Tibial nerve (tissue), 4 donors: Measurements from ENCODE around the gene TCHH. TPM values are rescaled to one million over a fixed set of nuclear protein-coding genes. Genes with fewer than 3 reads are reported as not detected.

Experiments
- DNase-seq, 2 donors: peaks; one replicate each; pipeline ENCODE4 v3.0.0-alpha.2; 2019; ENCODE audit warnings: low spot score in 2 of 2
- H3K27ac ChIP-seq, 4 donors: fragments of 200-600 bp; sonication (generic) in 3 of 4; one replicate each; pipeline ENCODE4 v1.5.1; 2017 to 2019; ENCODE audit warnings: mild to moderate bottlenecking in 1 of 4
- H3K27me3 ChIP-seq, 2 donors: fragments of 200-600 bp; sonication (generic) in 1 of 2; one replicate each; pipeline versions ENCODE4 v1.5.1 to v1.6.0; 2017 to 2019
- H3K36me3 ChIP-seq, 3 donors: fragments of 200-600 bp; sonication (generic); one replicate each; pipeline ENCODE4 v1.5.1; 2018 to 2019
- H3K4me1 ChIP-seq, 4 donors: fragments of 200-600 bp; sonication (generic) in 3 of 4; one replicate each; pipeline ENCODE4 v1.5.1; 2017 to 2019
- H3K4me3 ChIP-seq, 4 donors: fragments of 200-600 bp; sonication (generic) in 3 of 4; one replicate each; pipeline ENCODE4 v1.5.1; 2017 to 2019; ENCODE audit warnings: mild to moderate bottlenecking in 1 of 4, moderate library complexity in 1 of 4
- H3K9me3 ChIP-seq, 4 donors: fragments of 200-600 bp; sonication (generic) in 3 of 4; one replicate each; pipeline ENCODE4 v1.5.1; 2017 to 2019
- CTCF ChIP-seq, 5 experiments: fragments of 200-600 bp in 3 of 5; fragments of 450-650 bp in 2 of 5; sonication (generic) in 3 of 5; IDR thresholded peaks; one replicate each; pipeline ENCODE4 v1.5.1; 2016 to 2019; ENCODE audit warnings: antibody characterized with exemption in 5 of 5, mild to moderate bottlenecking in 3 of 5, moderate library complexity in 2 of 5
- EP300 ChIP-seq, 2 donors: sonication (generic); formaldehyde crosslinking; IDR thresholded peaks; one replicate each; pipeline ENCODE4 v1.6.1; 2017; ENCODE audit warnings: antibody characterized with exemption in 2 of 2, mild to moderate bottlenecking in 1 of 2
- POLR2A ChIP-seq, 2 donors: fragments of 450-650 bp; IDR thresholded peaks; one replicate each; pipeline ENCODE4 v1.6.1; 2017; ENCODE audit warnings: antibody characterized with exemption in 2 of 2, mild to moderate bottlenecking in 2 of 2, moderate library complexity in 2 of 2
- WGBS, 2 donors: methylation state at CpG; one replicate each; pipeline ENCODE4 v1.1.5; 2018; 5-methylcytosine and 5-hydroxymethylcytosine counted together
- total RNA-seq, 4 donors: library from RNA; depleted of rRNA; stranded (reverse); fragments of >200 nt; gene quantifications; one replicate each; pipeline ENCODE4 v1.1.0, GENCODE V29; 2016

The TCHH gene
- total RNA-seq, 4 donors from 2014 or later, result under 0.01 to 0.60 (median 0.22) TPM; not detected in 1

DNA sequence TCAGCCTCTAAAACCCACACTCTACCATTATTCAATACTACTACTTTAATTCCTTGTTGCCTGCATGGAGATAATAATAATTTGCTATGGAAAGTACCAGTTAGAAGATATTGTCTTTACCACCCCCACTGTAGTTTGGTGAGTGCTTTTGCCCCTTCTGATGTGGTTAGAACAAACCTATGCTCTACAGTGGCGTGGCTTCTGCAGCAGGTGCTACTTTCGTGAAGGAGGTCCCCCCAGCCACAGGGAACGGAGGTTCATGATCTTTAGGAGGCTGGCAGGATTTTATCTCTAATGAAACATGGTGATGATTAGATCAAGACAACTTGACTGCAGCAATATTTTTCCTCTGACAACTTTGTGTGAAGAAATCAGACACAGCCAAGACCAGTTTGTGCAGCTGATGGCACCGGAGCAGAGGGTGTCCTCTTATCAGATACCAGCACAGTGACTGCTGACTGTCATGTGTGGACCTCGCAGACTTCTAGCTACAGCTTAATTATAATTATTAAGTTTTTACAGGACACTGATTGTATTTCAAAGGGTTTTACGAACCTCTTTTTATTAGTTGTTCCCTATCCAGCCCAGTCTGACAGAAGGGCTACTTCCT, 10.7 kb upstream of the TCHH start:
- Histone ChIP-seq H3K9me3 (no peaks in the 10 kb centered on the region), H3K4me1 (no peaks in the 10 kb centered on the region), H3K4me3 (no peak overlapping the region), H3K27ac (no peak overlapping the region), H3K36me3 (no peaks in the 10 kb centered on the region), H3K27me3 (peaks cover 0 to 5% of the 10 kb centered on the region in 2 donors)
- TF ChIP-seq CTCF (IDR thresholded peaks at IDR 0.05), result no peak
- TF ChIP-seq EP300 (IDR thresholded peaks at IDR 0.05), result no peak
- TF ChIP-seq POLR2A (IDR thresholded peaks at IDR 0.05), result no peak
- no peak for DNase-seq
- WGBS, 2 donors, result 67 to 71% methylated on average over 6 of the region's 6 CpGs

DNA sequence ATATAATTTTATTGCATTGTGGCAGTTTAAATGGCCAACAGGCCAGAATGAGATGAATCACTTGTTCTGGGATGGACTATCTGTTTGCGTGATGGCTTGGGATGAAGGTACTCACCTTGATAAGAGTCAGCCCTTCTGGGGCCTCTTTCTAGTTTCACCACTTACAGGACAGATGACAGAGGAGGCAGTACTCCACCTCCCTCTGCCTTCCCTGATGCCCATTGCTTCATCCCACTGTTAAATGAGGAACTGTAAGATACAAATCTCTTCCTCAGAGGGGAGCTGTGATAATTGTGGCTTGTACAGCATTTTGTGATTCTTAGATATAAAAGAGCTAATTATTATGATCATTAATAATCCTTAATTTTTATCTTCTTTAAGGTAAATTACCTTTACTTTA, 3.7 kb upstream of the TCHH start:
- no peak overlapping the region for H3K27ac ChIP-seq
- no peaks in the 10 kb centered on the region for H3K4me1 ChIP-seq
- no peak for TF ChIP-seq CTCF (IDR thresholded peaks at IDR 0.05)
- no peak for TF ChIP-seq POLR2A (IDR thresholded peaks at IDR 0.05)
- TF ChIP-seq EP300 (IDR thresholded peaks at IDR 0.05), result no peak
- 100% methylated on average over 1 of the region's 1 CpG for whole genome bisulfite sequencing, 2 donors
- H3K4me3 ChIP-seq, result no peak overlapping the region
- H3K9me3 ChIP-seq, result no peaks in the 10 kb centered on the region
- peaks cover 0 to 24% of the 10 kb centered on the region in 2 donors for H3K27me3 ChIP-seq
- DNase-seq, result no peak
- no peaks in the 10 kb centered on the region for H3K36me3 ChIP-seq

DNA sequence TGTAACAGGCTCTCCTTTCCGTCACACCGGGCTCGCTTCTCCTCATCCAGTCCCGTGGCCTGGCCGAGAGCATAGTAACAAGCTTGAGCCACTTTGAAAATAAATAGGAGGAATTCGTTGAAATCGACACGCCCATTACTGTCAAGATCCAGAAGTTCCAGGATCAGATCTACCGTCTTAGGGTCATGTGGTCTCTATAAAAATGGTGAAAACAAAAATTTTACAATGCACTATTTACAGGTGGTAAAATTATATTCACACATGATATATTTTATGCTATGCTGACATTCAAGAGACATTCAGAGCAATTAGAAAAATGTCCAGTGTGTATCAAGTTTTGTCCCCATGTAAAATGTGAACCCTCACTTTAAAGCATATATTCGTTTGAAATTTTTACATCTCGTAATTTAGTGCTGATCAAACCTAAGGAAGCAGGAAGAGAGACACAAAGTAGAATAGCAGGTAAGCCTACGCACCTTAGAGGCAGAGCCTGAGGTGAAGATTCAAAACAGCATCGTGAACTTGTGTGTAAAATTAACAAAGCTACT, 2.3 kb downstream of the TCHH start:
- Histone ChIP-seq H3K27ac (no peak overlapping the region), H3K36me3 (no peaks in the 10 kb centered on the region), H3K27me3 (peaks cover 0 to 73% of the 10 kb centered on the region in 2 donors), H3K9me3 (peaks cover 0 to 15% (median 2%) of the 10 kb centered on the region in 4 donors), H3K4me3 (no peak overlapping the region), H3K4me1 (peaks cover 0 to 47% (median 23%) of the 10 kb centered on the region in 4 donors)
- 25% methylated on average over 13 of the region's 13 CpGs for WGBS, 2 donors
- no peak for TF ChIP-seq CTCF (IDR thresholded peaks at IDR 0.05)
- TF ChIP-seq EP300 (IDR thresholded peaks at IDR 0.05), result no peak
- TF ChIP-seq POLR2A (IDR thresholded peaks at IDR 0.05), result no peak
- no peak for DNase-seq

DNA sequence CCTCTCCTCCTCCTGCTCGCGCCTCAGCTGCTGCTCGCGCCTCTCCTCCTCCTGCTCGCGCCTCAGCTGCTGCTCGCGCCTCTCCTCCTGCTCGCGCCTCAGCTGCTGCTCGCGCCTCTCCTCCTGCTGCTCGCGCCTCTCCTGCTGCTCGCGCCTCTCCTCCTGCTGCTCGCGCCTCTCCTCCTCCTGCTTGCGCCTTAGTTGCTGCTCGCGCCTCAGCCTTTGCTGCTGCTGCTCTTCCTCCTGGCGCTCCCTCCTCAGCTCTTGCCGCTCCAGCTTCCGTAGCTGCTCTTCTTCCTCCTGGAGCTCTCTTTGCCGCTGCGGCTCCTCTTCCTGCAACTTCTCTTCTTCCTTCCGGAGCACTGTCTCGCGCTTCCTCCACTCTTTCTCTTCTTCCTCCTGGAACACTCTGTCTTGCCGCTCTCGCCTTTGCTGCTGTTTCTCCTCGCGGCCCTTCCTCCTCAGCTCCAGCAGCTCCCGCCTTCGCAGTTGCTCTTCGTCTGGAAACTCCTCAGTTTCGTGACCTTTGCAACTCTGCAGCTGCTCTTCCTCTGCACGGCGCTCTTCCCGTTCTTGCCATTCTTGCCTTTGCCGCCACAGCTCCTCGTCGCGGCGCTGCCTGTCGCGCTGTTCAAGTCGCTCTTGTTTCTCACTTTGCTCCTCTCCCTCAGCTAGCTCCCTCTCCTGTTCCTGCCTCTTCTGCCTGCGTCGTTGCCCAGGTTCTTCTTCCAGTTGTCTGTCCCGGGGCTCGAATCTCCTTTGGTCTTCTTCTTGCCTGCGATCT, 3.0 kb downstream of the TCHH start:
- WGBS, 2 donors, result 1% methylated on average over 53 of the region's 53 CpGs

More for the DNA sequence above, 3.0 kb downstream of the TCHH start:
- H3K4me1 ChIP-seq, result peaks cover 0 to 53% (median 23%) of the 10 kb centered on the region in 4 donors
- H3K27me3 ChIP-seq, result peaks cover 0 to 80% of the 10 kb centered on the region in 2 donors
- no peak for DNase-seq
- H3K27ac ChIP-seq, result no peak overlapping the region
- H3K4me3 ChIP-seq, result peak overlapping the region in 3 of 4 donors; percentile 5 to 54 (median 41)
- peaks cover 0 to 21% (median 2%) of the 10 kb centered on the region in 4 donors for H3K9me3 ChIP-seq
- TF ChIP-seq EP300 (IDR thresholded peaks at IDR 0.05), result no peak
- no peak for TF ChIP-seq CTCF (IDR thresholded peaks at IDR 0.05)
- no peak for TF ChIP-seq POLR2A (IDR thresholded peaks at IDR 0.05)
- H3K36me3 ChIP-seq, result no peaks in the 10 kb centered on the region
